Mammary epithelial cell (primary cell): ENCODE data around the gene BRK1.

Experiments
- EZH2 ChIP-seq: IDR thresholded peaks from 2 replicates; pipeline ENCODE4 v1.6.1; 2012; ENCODE audit warnings: low read length, inconsistent platforms, borderline replicate concordance
- TF ChIP-seq, protein P1 (sequence below), 2 donors: IDR thresholded peaks in 1 of 2; conservative IDR thresholded peaks in 1 of 2; 2 replicates each; pipeline ENCODE4 v1.5.1; 2011 to 2012; ENCODE audit warnings: inconsistent platforms in 2 of 2, low read length in 2 of 2, mild to moderate bottlenecking in 2 of 2, control low read depth in 1 of 2, low read depth in 1 of 2; ENCODE audit not compliant: insufficient read depth in 1 of 2; ENCODE audit errors: extremely low read depth in 1 of 2

- TF ChIP-seq, protein P1, sequence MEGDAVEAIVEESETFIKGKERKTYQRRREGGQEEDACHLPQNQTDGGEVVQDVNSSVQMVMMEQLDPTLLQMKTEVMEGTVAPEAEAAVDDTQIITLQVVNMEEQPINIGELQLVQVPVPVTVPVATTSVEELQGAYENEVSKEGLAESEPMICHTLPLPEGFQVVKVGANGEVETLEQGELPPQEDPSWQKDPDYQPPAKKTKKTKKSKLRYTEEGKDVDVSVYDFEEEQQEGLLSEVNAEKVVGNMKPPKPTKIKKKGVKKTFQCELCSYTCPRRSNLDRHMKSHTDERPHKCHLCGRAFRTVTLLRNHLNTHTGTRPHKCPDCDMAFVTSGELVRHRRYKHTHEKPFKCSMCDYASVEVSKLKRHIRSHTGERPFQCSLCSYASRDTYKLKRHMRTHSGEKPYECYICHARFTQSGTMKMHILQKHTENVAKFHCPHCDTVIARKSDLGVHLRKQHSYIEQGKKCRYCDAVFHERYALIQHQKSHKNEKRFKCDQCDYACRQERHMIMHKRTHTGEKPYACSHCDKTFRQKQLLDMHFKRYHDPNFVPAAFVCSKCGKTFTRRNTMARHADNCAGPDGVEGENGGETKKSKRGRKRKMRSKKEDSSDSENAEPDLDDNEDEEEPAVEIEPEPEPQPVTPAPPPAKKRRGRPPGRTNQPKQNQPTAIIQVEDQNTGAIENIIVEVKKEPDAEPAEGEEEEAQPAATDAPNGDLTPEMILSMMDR (conservative IDR thresholded peaks at IDR 0.05 in 1 of 2, IDR thresholded peaks at IDR 0.05 in 1 of 2; ENCODE audit: extremely low read depth in 1 of 2, insufficient read depth in 1 of 2, low read depth in 1 of 2, low read length in 2 of 2), result no peak
- no peak for TF ChIP-seq EZH2
These were observed 41.6 kb downstream of the BRK1 start for GRCh38 chr3:10157031-10157430.
